Neuron (in vitro differentiated cells): ENCODE measurements around the gene MEIKIN.

Experiments
- H2AFZ ChIP-seq: one replicate; pipeline ENCODE4 v1.6.1; 2013; ENCODE audit warnings: low read depth, mild to moderate bottlenecking, inconsistent platforms, low read length, moderate library complexity
- H3K27me3 ChIP-seq: one replicate; pipeline ENCODE4 v1.6.1; 2013; ENCODE audit warnings: low read length; ENCODE audit not compliant: insufficient read depth
- H3K36me3 ChIP-seq: one replicate; pipeline ENCODE4 v1.6.1; 2013; ENCODE audit warnings: low read length; ENCODE audit not compliant: insufficient read depth
- H3K4me1 ChIP-seq: one replicate; pipeline ENCODE4 v1.6.1; 2013; ENCODE audit warnings: low read length; ENCODE audit not compliant: insufficient read depth
- H3K4me3 ChIP-seq: 2 replicates; pipeline ENCODE4 v1.5.1; 2013; ENCODE audit warnings: mild to moderate bottlenecking, low read length, moderate library complexity
- H3K9me3 ChIP-seq: one replicate; pipeline ENCODE4 v1.6.1; 2013; ENCODE audit warnings: low read length

Gene MEIKIN

GRCh38 chr5:131796793-131797693 is 148.4 kb downstream of the MEIKIN start, which contains the start of gene FNIP1:
TSS of gene FNIP1 (minus strand) at chr5:131797017. CDS start at chr5:131796921, 96 bp downstream.
- H3K4me1 ChIP-seq = peaks cover 17% of the 10 kb centered on the region
- peak within 1 kb of the TSS; percentile 96 for H3K4me3 ChIP-seq
- no peaks in the 10 kb centered on the region for H3K36me3 ChIP-seq
- peak within 1 kb of the TSS; percentile 84 for H2AFZ ChIP-seq
- peaks cover 9% of the 10 kb centered on the region for H3K27me3 ChIP-seq
- H3K9me3 ChIP-seq = no peaks in the 10 kb centered on the region

GRCh38 chr5:131795879-131796792 is 149.3 kb downstream of the MEIKIN start:
- Histone ChIP-seq H3K4me3 (peak overlapping the region; percentile 96), H3K36me3 (no peaks in the 10 kb centered on the region), H3K9me3 (no peaks in the 10 kb centered on the region), H2AFZ (peak overlapping the region; percentile 43), H3K4me1 (peaks cover 17% of the 10 kb centered on the region), H3K27me3 (peaks cover 6% of the 10 kb centered on the region)

DNA sequence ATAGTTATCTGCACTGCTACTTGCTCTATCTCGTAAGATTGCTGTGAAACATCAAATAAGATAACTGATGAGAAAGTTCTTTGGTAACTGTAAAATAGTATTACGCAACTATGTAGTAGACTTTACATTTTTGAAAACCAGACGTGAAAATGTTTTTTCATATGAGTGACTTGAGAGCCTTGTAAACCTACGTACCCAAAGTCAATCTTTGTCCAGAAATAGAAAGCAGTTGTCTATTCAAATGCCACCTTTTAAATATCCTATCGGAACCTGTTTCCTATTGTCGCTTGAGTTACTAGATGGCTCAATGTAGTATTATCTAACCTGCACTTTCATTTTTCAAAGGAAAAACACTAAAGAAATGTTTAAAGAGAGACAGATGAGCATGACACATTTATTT is 150.2 kb downstream of the MEIKIN start:
- H3K4me1 ChIP-seq = peaks cover 17% of the 10 kb centered on the region
- peak overlapping the region; percentile 96 for H3K4me3 ChIP-seq
- no peaks in the 10 kb centered on the region for H3K9me3 ChIP-seq
- no peak overlapping the region for H2AFZ ChIP-seq
- H3K27me3 ChIP-seq = no peaks in the 10 kb centered on the region
- no peaks in the 10 kb centered on the region for H3K36me3 ChIP-seq

DNA sequence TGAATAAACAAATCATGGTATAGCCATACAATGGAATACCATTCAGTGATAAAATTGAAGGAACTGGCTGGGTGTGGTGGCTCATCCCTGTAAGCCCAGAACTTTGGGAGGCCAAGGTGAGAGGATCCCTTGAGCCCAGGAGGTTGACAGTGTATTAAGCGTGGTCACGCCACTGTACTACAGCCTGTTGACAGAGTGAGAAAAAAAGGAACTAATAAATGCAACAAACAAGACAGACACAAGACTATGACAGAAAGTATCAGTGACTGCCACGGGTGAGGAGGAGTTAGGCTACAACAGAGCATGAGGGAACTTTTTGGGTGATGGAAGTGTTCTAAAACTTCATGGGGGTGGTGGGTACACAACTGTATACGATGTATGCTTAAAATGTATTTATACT is 150.9 kb downstream of the MEIKIN start:
- H2AFZ ChIP-seq = no peak overlapping the region
- no peak overlapping the region for H3K4me3 ChIP-seq
- H3K36me3 ChIP-seq = no peaks in the 10 kb centered on the region
- peaks cover 17% of the 10 kb centered on the region for H3K4me1 ChIP-seq
- H3K27me3 ChIP-seq = no peaks in the 10 kb centered on the region
- H3K9me3 ChIP-seq = no peaks in the 10 kb centered on the region

- no peak overlapping the region for H3K4me3 ChIP-seq
Observed at GRCh38 chr5:131792896-131793295, 152.6 kb downstream of the MEIKIN start.

GRCh38 chr5:131791866-131792265 is 153.6 kb downstream of the MEIKIN start:
- Histone ChIP-seq H2AFZ (no peak overlapping the region), H3K36me3 (no peaks in the 10 kb centered on the region), H3K4me3 (no peak overlapping the region), H3K9me3 (no peaks in the 10 kb centered on the region), H3K27me3 (no peaks in the 10 kb centered on the region), H3K4me1 (peaks cover 13% of the 10 kb centered on the region)

More at GRCh38 chr5:131792896-131793295, 152.6 kb downstream of the MEIKIN start:
- Histone ChIP-seq H3K36me3 (no peaks in the 10 kb centered on the region), H3K9me3 (no peaks in the 10 kb centered on the region), H3K27me3 (no peaks in the 10 kb centered on the region), H2AFZ (no peak overlapping the region), H3K4me1 (peaks cover 17% of the 10 kb centered on the region)

DNA sequence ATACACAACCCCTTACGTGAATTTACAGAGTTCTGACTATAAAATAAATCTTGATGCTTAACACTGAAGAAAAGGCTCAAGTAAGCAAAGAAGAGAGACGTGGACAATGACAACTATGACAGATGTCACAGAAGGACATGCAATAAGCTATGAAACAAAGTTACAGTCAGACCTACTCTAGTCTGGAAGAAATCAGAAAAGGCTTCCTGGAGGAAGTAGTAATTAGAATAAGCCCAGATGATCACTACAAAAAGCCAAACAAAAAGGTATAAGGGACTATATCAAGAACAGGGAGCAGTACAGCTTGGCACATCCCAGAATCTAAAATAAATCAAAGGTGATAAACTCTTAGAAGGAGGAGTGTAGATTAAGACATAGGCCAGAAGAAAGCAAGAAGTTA is 154.9 kb downstream of the MEIKIN start:
- Histone ChIP-seq H3K4me3 (no peak overlapping the region), H2AFZ (no peak overlapping the region)

DNA sequence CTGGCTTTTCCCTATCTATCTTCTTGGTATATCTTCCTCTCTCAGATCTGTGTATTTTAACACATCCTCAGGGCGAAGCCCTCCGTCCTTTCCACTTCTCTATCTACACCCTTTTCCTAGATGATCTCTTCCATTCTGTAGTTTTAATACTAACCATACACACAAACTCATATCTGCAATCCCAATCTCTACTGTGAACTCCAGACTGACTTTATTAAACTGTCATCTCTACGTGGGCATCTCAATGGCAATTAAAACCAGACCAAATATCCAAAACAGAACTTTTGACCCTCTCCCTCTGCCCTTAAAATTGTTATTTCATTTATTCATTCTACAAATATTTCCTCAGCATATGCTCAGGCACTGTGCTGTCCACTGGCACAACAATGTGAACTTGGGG is 155.7 kb downstream of the MEIKIN start:
- Histone ChIP-seq H2AFZ (no peak overlapping the region), H3K27me3 (no peaks in the 10 kb centered on the region), H3K4me3 (no peak overlapping the region), H3K9me3 (no peaks in the 10 kb centered on the region), H3K36me3 (no peaks in the 10 kb centered on the region), H3K4me1 (peaks cover 4% of the 10 kb centered on the region)

More for the DNA sequence above, 154.9 kb downstream of the MEIKIN start:
- H3K27me3 ChIP-seq = no peaks in the 10 kb centered on the region
- no peaks in the 10 kb centered on the region for H3K36me3 ChIP-seq
- H3K4me1 ChIP-seq = peaks cover 10% of the 10 kb centered on the region
- no peaks in the 10 kb centered on the region for H3K9me3 ChIP-seq

DNA sequence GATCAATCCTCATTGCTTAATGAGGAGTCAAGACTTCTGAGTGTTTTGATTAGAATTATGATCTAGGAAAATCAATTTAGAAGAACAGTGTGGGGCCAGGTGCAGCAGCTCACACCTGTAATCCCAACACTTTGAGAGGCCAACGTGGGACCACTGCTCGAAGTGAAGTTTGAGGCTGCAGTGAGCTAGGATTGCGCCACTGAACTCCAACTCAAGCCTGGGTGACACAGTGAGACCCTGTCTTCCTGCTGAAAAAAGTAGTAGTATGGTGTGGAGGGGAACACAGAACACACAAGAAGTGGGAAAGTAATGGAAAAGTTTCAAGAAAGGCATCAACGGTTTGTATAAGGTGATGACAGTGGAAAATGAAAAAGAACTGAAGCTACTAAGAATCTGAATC is 157.7 kb downstream of the MEIKIN start:
- no peaks in the 10 kb centered on the region for H3K4me1 ChIP-seq
- no peaks in the 10 kb centered on the region for H3K36me3 ChIP-seq
- no peaks in the 10 kb centered on the region for H3K27me3 ChIP-seq
- no peak overlapping the region for H3K4me3 ChIP-seq
- H3K9me3 ChIP-seq = no peaks in the 10 kb centered on the region
- no peak overlapping the region for H2AFZ ChIP-seq

- no peak overlapping the region for H3K4me3 ChIP-seq
- H3K4me1 ChIP-seq = no peaks in the 10 kb centered on the region
- no peaks in the 10 kb centered on the region for H3K36me3 ChIP-seq
- no peak overlapping the region for H2AFZ ChIP-seq
- H3K27me3 ChIP-seq = no peaks in the 10 kb centered on the region
- no peaks in the 10 kb centered on the region for H3K9me3 ChIP-seq
Observed at GRCh38 chr5:131786900-131787692, 158.4 kb downstream of the MEIKIN start.

DNA sequence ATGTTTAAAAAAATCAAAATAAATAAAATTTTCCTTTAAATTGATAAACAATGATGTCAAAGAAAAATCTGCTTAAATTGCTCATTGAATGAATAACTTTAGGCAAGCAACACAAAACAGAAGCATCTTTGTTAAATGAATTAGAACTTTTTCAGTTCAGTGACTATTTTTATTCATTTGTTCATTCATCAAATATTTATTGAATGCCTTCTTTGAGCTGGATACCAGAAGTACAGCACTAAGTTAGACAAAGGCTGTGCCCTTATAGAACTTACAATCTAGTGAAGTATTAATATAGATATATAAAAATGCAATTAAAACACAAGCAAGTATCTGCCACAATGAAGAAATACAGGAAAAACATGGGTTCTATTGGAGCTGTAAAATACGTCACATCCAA is 159.4 kb downstream of the MEIKIN start:
- H3K36me3 ChIP-seq = no peaks in the 10 kb centered on the region
- H3K27me3 ChIP-seq = no peaks in the 10 kb centered on the region
- H3K9me3 ChIP-seq = peaks cover 2% of the 10 kb centered on the region
- no peak overlapping the region for H2AFZ ChIP-seq
- H3K4me3 ChIP-seq = no peak overlapping the region
- no peaks in the 10 kb centered on the region for H3K4me1 ChIP-seq

GRCh38 chr5:131783874-131784273 is 161.6 kb downstream of the MEIKIN start:
- no peaks in the 10 kb centered on the region for H3K27me3 ChIP-seq
- H3K4me3 ChIP-seq = no peak overlapping the region
- H3K36me3 ChIP-seq = no peaks in the 10 kb centered on the region
- H2AFZ ChIP-seq = no peak overlapping the region
- peaks cover 4% of the 10 kb centered on the region for H3K9me3 ChIP-seq
- H3K4me1 ChIP-seq = no peaks in the 10 kb centered on the region
